ENCODE results near the gene ASCL5.

DNA sequence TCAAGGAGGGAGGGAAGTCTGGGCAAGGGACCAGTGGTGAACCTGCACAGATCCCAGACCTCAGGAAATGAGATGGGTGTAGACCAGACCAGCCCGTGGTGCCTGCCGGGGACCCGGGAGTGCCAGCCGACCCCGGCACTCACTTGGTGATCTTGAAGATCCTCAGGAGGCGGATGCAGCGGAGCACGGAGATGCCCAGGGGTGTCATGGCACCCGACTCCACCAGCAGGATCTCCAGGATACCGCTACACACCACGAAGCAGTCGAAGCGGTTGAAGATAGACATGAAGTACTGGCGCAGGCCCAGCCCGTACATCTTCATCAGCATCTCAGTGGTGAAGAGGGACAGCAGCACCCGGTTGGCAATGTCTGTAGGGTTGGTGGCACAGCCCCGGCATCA, 49.2 kb downstream of the ASCL5 start:
- TF ChIP-seq, protein P1, sequence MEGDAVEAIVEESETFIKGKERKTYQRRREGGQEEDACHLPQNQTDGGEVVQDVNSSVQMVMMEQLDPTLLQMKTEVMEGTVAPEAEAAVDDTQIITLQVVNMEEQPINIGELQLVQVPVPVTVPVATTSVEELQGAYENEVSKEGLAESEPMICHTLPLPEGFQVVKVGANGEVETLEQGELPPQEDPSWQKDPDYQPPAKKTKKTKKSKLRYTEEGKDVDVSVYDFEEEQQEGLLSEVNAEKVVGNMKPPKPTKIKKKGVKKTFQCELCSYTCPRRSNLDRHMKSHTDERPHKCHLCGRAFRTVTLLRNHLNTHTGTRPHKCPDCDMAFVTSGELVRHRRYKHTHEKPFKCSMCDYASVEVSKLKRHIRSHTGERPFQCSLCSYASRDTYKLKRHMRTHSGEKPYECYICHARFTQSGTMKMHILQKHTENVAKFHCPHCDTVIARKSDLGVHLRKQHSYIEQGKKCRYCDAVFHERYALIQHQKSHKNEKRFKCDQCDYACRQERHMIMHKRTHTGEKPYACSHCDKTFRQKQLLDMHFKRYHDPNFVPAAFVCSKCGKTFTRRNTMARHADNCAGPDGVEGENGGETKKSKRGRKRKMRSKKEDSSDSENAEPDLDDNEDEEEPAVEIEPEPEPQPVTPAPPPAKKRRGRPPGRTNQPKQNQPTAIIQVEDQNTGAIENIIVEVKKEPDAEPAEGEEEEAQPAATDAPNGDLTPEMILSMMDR (IDR thresholded peaks at IDR 0.05; ENCODE audit: poor library complexity), result no peak
- TF ChIP-seq EZH2phosphoT487 (IDR thresholded peaks at IDR 0.05; ENCODE audit: low read depth, severe bottlenecking, unreplicated experiment) (no peak), EZH2 (IDR thresholded peaks at IDR 0.05; ENCODE audit: borderline replicate concordance) (no peak)
